Progenitor cell of endocrine pancreas (in vitro differentiated cells): ENCODE measurements around the gene EML3. TPM values are rescaled to one million over a fixed set of nuclear protein-coding genes. Genes with fewer than 3 reads are reported as not detected.
"Not testable (repeated sequence)": the region's sequence is repeated elsewhere in the genome, so short reads cannot be mapped to it uniquely, and the experiment has no call there.

Experiments used
- DNase-seq: peaks from one replicate; pipeline ENCODE4 v3.0.0; 2021; ENCODE audit warnings: low spot score; ENCODE audit not compliant: unreplicated experiment
- H3K27ac Mint-ChIP-seq: 2 replicates; pipeline ENCODE4 v1.8.0; 2021; ENCODE audit warnings: mild to moderate bottlenecking, moderate library complexity, mixed read lengths
- H3K27me3 Mint-ChIP-seq: 2 replicates; pipeline ENCODE4 v1.8.0; 2021; ENCODE audit warnings: mixed read lengths
- H3K36me3 Mint-ChIP-seq: 2 replicates; pipeline ENCODE4 v1.8.0; 2022; ENCODE audit warnings: mixed read lengths; ENCODE audit not compliant: insufficient read depth
- H3K4me1 Mint-ChIP-seq: 2 replicates; pipeline ENCODE4 v1.8.0; 2021; ENCODE audit warnings: low read depth, mixed read lengths
- H3K4me3 Mint-ChIP-seq: 2 replicates; pipeline ENCODE4 v1.8.0; 2021; ENCODE audit warnings: low read depth, mild to moderate bottlenecking, moderate library complexity, mixed read lengths
- H3K9me3 Mint-ChIP-seq: 2 replicates; pipeline ENCODE4 v1.8.0; 2021; ENCODE audit warnings: low read depth, mixed read lengths
- long read RNA-seq: library from polyadenylated mRNA; unstranded; transcript quantifications from one replicate; pipeline ENCODE4 v2.0.0, GENCODE V29; 2020
- total RNA-seq: library from RNA; stranded (reverse); gene quantifications from 2 replicates; pipeline ENCODE4 v1.2.1, GENCODE V29; 2021
- TF ChIP-seq, protein P1 (sequence below): fragments of 200-600 bp; sonication (generic); IDR thresholded peaks from one replicate; pipeline ENCODE4 v1.5.0; 2021; ENCODE audit warnings: antibody characterized with exemption, mild to moderate bottlenecking; ENCODE audit not compliant: unreplicated experiment

The EML3 gene, protein sequence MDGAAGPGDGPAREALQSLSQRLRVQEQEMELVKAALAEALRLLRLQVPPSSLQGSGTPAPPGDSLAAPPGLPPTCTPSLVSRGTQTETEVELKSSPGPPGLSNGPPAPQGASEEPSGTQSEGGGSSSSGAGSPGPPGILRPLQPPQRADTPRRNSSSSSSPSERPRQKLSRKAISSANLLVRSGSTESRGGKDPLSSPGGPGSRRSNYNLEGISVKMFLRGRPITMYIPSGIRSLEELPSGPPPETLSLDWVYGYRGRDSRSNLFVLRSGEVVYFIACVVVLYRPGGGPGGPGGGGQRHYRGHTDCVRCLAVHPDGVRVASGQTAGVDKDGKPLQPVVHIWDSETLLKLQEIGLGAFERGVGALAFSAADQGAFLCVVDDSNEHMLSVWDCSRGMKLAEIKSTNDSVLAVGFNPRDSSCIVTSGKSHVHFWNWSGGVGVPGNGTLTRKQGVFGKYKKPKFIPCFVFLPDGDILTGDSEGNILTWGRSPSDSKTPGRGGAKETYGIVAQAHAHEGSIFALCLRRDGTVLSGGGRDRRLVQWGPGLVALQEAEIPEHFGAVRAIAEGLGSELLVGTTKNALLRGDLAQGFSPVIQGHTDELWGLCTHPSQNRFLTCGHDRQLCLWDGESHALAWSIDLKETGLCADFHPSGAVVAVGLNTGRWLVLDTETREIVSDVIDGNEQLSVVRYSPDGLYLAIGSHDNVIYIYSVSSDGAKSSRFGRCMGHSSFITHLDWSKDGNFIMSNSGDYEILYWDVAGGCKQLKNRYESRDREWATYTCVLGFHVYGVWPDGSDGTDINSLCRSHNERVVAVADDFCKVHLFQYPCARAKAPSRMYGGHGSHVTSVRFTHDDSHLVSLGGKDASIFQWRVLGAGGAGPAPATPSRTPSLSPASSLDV
- total RNA-seq: 42.7 and 47.0 TPM in 2 replicates
- long read RNA-seq: 0 reads

DNA sequence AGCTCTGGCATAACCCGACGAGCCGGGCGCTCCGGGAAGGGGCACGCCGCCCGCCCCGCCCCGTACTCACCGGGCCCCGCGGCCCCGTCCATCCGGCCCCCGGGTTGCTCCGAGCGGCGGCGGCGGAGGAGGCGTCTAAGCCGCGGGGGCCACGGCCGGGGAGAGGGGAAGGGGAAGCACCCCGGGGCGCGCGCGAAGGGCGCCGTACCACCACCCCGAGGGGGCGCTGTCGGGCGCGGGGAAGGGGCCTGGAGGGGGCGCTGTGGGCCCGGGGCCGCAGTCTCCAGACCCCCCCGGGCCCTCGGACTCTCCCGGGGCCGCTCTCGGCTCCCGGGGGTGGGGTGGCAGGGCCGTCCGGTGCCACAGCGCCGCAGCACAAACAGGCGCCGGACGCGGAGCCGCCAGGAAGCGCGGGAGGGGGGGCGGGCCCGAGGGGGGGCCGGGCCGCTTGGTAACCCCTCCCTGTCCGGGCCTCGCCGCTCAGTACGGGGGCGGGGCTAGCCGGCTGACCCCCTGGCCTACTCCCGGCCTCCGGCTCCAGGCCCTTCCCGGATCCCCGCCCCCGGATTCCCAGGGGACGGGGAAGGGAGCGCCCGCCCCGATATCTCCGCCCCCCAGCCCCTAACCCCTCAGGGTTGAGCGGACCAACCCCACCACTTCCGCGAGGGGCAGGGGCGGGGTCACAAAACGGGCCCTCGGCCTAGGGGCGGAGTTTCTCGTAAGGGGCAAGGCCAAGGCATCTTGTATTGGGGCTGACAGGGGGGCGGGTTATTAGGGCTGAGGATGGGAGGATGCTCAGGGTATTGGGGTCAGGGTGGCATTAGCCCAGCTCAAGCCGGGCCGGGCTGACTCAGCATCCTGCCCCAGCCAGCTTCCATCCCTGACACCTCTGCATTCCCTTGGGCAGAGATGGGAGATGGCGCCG, at the start of gene EML3, which contains the start of gene ROM1:
TSS of gene EML3 (minus strand) at position 410 of the 925 bp plus-strand sequence. CDS start at position 92, 318 bp downstream.
TSS of gene ROM1 (plus strand) at position 892 of the 925 bp plus-strand sequence. CDS start at position 917, 25 bp downstream.
- no peaks in the 10 kb centered on the region for H3K9me3 Mint-ChIP-seq
- H3K27me3 Mint-ChIP-seq: no peaks in the 10 kb centered on the region
- DNase-seq: peak; percentile 77
- peaks cover 2% of the 10 kb centered on the region for H3K36me3 Mint-ChIP-seq
- peak within 1 kb of the TSS; percentile 95 for H3K27ac Mint-ChIP-seq
- peaks cover 5% of the 10 kb centered on the region for H3K4me1 Mint-ChIP-seq
- H3K4me3 Mint-ChIP-seq: peak within 1 kb of the TSS; percentile 93
- TF ChIP-seq, protein P1, sequence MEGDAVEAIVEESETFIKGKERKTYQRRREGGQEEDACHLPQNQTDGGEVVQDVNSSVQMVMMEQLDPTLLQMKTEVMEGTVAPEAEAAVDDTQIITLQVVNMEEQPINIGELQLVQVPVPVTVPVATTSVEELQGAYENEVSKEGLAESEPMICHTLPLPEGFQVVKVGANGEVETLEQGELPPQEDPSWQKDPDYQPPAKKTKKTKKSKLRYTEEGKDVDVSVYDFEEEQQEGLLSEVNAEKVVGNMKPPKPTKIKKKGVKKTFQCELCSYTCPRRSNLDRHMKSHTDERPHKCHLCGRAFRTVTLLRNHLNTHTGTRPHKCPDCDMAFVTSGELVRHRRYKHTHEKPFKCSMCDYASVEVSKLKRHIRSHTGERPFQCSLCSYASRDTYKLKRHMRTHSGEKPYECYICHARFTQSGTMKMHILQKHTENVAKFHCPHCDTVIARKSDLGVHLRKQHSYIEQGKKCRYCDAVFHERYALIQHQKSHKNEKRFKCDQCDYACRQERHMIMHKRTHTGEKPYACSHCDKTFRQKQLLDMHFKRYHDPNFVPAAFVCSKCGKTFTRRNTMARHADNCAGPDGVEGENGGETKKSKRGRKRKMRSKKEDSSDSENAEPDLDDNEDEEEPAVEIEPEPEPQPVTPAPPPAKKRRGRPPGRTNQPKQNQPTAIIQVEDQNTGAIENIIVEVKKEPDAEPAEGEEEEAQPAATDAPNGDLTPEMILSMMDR: peak; percentile 99

DNA sequence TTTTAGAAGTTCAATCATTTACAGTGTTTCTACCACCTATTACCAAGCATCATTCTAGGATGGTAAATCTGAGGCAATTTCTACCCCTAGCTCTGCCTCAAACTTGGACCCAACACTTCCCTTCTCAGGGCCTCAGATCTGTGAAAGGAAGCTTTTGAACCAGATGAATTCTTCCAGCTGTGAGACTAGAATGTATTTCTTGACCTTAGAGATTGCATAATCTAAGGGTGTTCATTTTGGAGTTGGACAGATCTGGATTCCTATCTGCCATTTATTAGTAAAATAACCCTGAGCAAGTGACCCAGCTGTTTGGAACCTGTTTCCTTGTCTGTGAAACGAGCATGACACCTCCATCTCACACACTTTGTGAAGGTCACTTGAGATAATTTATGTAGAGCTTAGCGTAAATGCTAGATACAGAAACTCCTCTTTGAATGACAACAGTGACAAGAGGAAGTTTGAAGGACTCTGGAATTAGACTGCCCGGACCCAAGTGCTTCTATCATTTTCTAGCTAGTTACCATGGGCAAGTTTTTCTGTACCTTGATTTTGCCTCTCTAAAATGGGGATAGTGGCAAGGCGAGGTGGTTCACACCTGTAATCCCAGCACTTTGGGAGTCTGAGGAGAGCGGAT, 44.3 kb upstream of the EML3 start:
- no peak overlapping the region for H3K27ac Mint-ChIP-seq
- TF ChIP-seq, protein P1: no peak
- H3K27me3 Mint-ChIP-seq: no peaks in the 10 kb centered on the region
- no peak overlapping the region for H3K4me3 Mint-ChIP-seq
- H3K4me1 Mint-ChIP-seq: peaks cover 7% of the 10 kb centered on the region
- no peaks in the 10 kb centered on the region for H3K9me3 Mint-ChIP-seq
- H3K36me3 Mint-ChIP-seq: no peaks in the 10 kb centered on the region
- no peak for DNase-seq

DNA sequence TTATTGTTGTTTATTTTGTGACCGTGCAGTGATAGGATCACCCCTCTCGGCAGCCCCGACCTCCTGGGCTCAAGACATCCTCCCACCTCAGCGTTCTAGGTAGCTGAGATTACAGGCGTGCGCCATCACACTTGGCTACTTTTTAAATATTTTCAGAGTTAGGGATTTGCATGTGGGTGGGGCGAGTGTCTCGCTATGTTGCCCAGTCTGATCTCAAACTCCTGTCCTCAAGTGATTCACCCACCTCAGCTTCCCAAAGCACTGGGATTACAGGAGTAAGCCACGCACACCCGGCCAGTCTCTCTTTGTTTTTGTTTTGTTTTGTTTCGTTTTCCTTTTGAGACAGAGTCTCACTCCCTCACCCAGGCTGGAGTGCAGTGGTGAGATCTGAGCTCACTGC, 41.7 kb upstream of the EML3 start:
- H3K27ac Mint-ChIP-seq: no peak overlapping the region
- DNase-seq: no peak
- H3K27me3 Mint-ChIP-seq: no peaks in the 10 kb centered on the region
- no peaks in the 10 kb centered on the region for H3K36me3 Mint-ChIP-seq
- H3K9me3 Mint-ChIP-seq: no peaks in the 10 kb centered on the region
- TF ChIP-seq, protein P1: no peak
- peak overlapping the region; percentile 45 for H3K4me3 Mint-ChIP-seq
- H3K4me1 Mint-ChIP-seq: peaks cover 7% of the 10 kb centered on the region

DNA sequence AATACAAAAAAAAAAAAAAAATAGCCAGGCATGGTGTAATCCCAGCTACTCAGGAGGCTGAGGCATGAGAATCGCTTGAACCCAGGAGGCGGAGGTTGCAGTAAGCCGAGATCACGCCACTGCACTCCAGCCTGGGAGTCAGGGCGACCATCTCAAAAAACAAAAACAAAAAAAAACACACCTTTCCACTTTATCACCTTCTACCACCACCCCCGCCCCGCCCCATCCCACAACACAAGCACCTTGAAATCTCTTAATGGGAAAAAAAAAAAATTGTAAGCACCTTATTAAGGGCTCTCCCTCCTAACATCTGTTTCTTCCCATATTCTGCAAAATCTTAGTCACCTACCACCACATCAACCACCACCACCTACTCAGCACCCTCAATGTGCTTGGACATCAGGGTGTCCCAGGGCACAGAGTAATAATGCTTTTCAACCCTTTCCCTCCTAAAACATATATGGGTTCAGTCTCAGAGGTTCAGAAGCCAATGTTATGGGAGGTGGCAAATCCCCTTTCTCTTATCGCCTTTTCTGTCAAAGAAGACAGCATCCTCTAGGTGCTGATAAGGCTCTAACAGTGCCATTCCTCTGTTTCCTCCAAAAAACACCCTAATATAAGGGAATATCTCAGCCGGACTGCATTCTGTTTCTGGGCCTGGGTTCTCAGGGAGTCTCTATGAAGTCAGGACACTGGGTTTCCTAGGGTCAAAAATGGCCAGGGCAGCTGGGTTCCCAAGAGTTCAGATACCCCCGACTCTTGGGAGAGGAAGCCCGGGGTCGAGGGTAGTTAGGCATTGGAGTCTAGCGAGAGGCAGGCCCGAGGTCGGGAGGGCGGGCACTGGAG, 39.8 kb upstream of the EML3 start:
- Mint-ChIP-seq H3K27me3 (no peaks in the 10 kb centered on the region), H3K36me3 (no peaks in the 10 kb centered on the region), H3K4me3 (peak overlapping the region; percentile 88), H3K9me3 (no peaks in the 10 kb centered on the region), H3K27ac (peak overlapping the region; percentile 94), H3K4me1 (peaks cover 7% of the 10 kb centered on the region)
- no peak for DNase-seq
- TF ChIP-seq, protein P1: no peak

DNA sequence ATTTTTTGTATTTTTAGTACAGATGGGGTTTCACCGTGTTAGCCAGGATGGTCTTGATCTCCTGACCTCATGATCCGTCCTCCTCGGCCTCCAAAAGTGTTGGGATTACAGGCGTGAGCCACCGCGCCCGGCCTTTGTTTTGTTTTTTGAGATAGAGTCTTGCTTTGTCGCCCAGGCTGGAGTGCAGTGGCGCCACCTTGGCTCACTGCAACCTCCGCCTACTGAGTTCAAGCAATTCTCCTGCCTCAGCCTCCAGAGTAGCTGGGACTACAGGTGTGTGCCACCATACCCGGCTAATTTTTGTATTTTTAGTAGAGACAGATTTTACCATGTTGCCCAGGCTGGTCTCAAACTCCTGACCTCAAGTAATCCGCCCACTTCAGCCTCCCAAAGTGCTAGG, 37.7 kb upstream of the EML3 start:
- not testable (repeated sequence) for H3K36me3 Mint-ChIP-seq, H3K9me3 Mint-ChIP-seq, DNase-seq, H3K4me3 Mint-ChIP-seq, H3K27me3 Mint-ChIP-seq
- peak overlapping the region; percentile 59 for H3K27ac Mint-ChIP-seq
- H3K4me1 Mint-ChIP-seq: peaks cover 14% of the 10 kb centered on the region
